H1 (cell line): Measurements from ENCODE around the gene IGLON5. TPM values are rescaled to one million over a fixed set of nuclear protein-coding genes. Genes with fewer than 3 reads are reported as not detected.

Experiments
- CTCF ChIA-PET: fragments of 300-600 bp; sonication (Branson Sonifier 250); formaldehyde crosslinking; loops from one replicate; lab custom pipeline; 2021; ENCODE audit not compliant: partially characterized antibody; lab: Charles Lee
- POLR2A ChIA-PET: fragments of 300-600 bp; sonication (Branson Sonifier 250); formaldehyde crosslinking; loops from one replicate; lab custom pipeline; 2021; ENCODE audit warnings: inconsistent platforms; ENCODE audit not compliant: partially characterized antibody; lab: Charles Lee
- DNase-seq, 2 experiments: peaks; one replicate each; pipeline versions ENCODE4 v3.0.0 to v3.0.0-alpha.2; 2010 to 2022; ENCODE audit warnings: low spot score in 2 of 2, low read depth in 1 of 2, mixed read lengths in 1 of 2
- FAIRE-seq: peaks from 2 replicates; lab custom pipeline; 2011; peaks lifted over from hg19 to GRCh38; lab: Jason Lieb, UNC
- H2AFZ ChIP-seq: 2 replicates; pipeline ENCODE4 v1.8.1; 2012; ENCODE audit warnings: low read length, inconsistent platforms
- H2AK5ac ChIP-seq: 2 replicates; pipeline ENCODE4 v1.6.1; 2013; ENCODE audit warnings: low read depth, low read length
- H2BK120ac ChIP-seq: replicated peaks from 2 replicates; pipeline ENCODE3; 2013; ENCODE audit warnings: low read depth, low read length, inconsistent platforms
- H2BK12ac ChIP-seq: 2 replicates; pipeline ENCODE4 v1.6.1; 2013; ENCODE audit warnings: low read depth, low read length
- H2BK15ac ChIP-seq: 2 replicates; pipeline ENCODE4 v1.6.1; 2013; ENCODE audit warnings: low read length
- H2BK20ac ChIP-seq: 2 replicates; pipeline ENCODE4 v1.6.1; 2013; ENCODE audit warnings: low read length
- H2BK5ac ChIP-seq: 2 replicates; pipeline ENCODE4 v1.6.1; 2013; ENCODE audit warnings: low read depth, low read length
- H3K14ac ChIP-seq: 2 replicates; pipeline ENCODE4 v1.6.1; 2013; ENCODE audit warnings: inconsistent platforms; ENCODE audit not compliant: insufficient read length
- H3K18ac ChIP-seq: 2 replicates; pipeline ENCODE4 v1.6.1; 2013; ENCODE audit warnings: low read length; ENCODE audit errors: extremely low read depth
- H3K23ac ChIP-seq: 2 replicates; pipeline ENCODE4 v1.6.1; 2013; ENCODE audit warnings: inconsistent platforms; ENCODE audit not compliant: insufficient read length
- H3K23me2 ChIP-seq: 2 replicates; pipeline ENCODE4 v1.6.1; 2013; ENCODE audit warnings: low read depth, low read length
- H3K27ac ChIP-seq: 2 replicates; pipeline ENCODE4 v1.6.1; 2011; ENCODE audit warnings: low read depth, low read length, inconsistent platforms
- H3K27me3 ChIP-seq, 4 experiments: replicated peaks in 1 of 4; 1 replicate in 1 of 4; 2 replicates in 3 of 4; pipeline versions ENCODE4 v1.6.1 to v1.8.1; 2011 to 2013; ENCODE audit warnings: low read length in 3 of 4, mild to moderate bottlenecking in 3 of 4, inconsistent platforms in 2 of 4, mixed read lengths in 2 of 4, moderate library complexity in 1 of 4; ENCODE audit not compliant: control insufficient read depth in 3 of 4, insufficient read depth in 3 of 4; ENCODE audit errors: extremely low read depth in 1 of 4
- H3K36me3 ChIP-seq, 4 experiments: 2 replicates each; pipeline versions ENCODE4 v1.6.1 to v1.8.1; 2011 to 2013; ENCODE audit warnings: mild to moderate bottlenecking in 4 of 4, low read length in 3 of 4, moderate library complexity in 2 of 4, control low read depth in 1 of 4, inconsistent platforms in 1 of 4; ENCODE audit not compliant: insufficient read depth in 4 of 4, control insufficient read depth in 2 of 4
- H3K4ac ChIP-seq: replicated peaks from 2 replicates; pipeline ENCODE3; 2013; ENCODE audit warnings: low read length, low read depth, mixed read lengths, inconsistent platforms; ENCODE audit not compliant: insufficient read length
- H3K4me1 ChIP-seq, 4 experiments: replicated peaks in 1 of 4; 1 replicate in 1 of 4; 2 replicates in 3 of 4; pipeline versions ENCODE4 v1.6.1 to v1.8.1; 2011 to 2013; ENCODE audit warnings: low read length in 3 of 4, inconsistent platforms in 2 of 4, mixed read lengths in 1 of 4; ENCODE audit not compliant: insufficient read depth in 4 of 4, control insufficient read depth in 3 of 4
- H3K4me2 ChIP-seq, 2 experiments: 2 replicates each; pipeline versions ENCODE4 v1.6.1 to v1.8.1; 2011 to 2013; ENCODE audit warnings: low read depth in 2 of 2, low read length in 2 of 2, control low read depth in 1 of 2, inconsistent platforms in 1 of 2, mild to moderate bottlenecking in 1 of 2; ENCODE audit not compliant: insufficient read depth in 1 of 2
- H3K4me3 ChIP-seq, 4 experiments: fragments of 200-600, 300-600 bp in 1 of 4; sonication (generic), shearing (Covaris generic), sonication (Bioruptor Twin) in 1 of 4; 2 replicates each; pipeline versions ENCODE4 v1.5.1 to v1.8.1; 2011 to 2016; ENCODE audit warnings: low read length in 4 of 4, low read depth in 3 of 4, control low read depth in 2 of 4, inconsistent platforms in 2 of 4, mild to moderate bottlenecking in 2 of 4, mixed read lengths in 1 of 4, moderate library complexity in 1 of 4; ENCODE audit not compliant: insufficient read depth in 2 of 4; ENCODE audit errors: extremely low read depth in 1 of 4
- H3K56ac ChIP-seq: replicated peaks from 2 replicates; pipeline ENCODE3; 2013; ENCODE audit warnings: low read depth, mild to moderate bottlenecking, mixed read lengths, low read length, inconsistent platforms; ENCODE audit not compliant: insufficient read length
- H3K79me1 ChIP-seq: 2 replicates; pipeline ENCODE4 v1.6.1; 2013; ENCODE audit warnings: low read depth, low read length, control low read depth
- H3K79me2 ChIP-seq, 2 experiments: 2 replicates each; pipeline versions ENCODE4 v1.6.1 to v1.8.1; 2012 to 2013; ENCODE audit warnings: low read length in 2 of 2, mild to moderate bottlenecking in 2 of 2, inconsistent platforms in 1 of 2; ENCODE audit not compliant: insufficient read depth in 2 of 2, control insufficient read depth in 1 of 2
- H3K9ac ChIP-seq, 4 experiments: replicated peaks in 1 of 4; 1 replicate in 1 of 4; 2 replicates in 3 of 4; pipeline versions ENCODE4 v1.6.1 to v1.8.1; 2011 to 2013; ENCODE audit warnings: low read depth in 3 of 4, low read length in 3 of 4, control low read depth in 2 of 4, mild to moderate bottlenecking in 2 of 4, moderate library complexity in 2 of 4, inconsistent platforms in 1 of 4; ENCODE audit errors: extremely low read depth in 1 of 4
- H3K9me3 ChIP-seq, 2 experiments: 2 replicates each; pipeline versions ENCODE4 v1.6.1 to v1.8.1; 2012 to 2013; ENCODE audit warnings: mild to moderate bottlenecking in 2 of 2, moderate library complexity in 2 of 2, control low read depth in 1 of 2, inconsistent platforms in 1 of 2, low read depth in 1 of 2, low read length in 1 of 2, mixed read lengths in 1 of 2; ENCODE audit not compliant: insufficient read depth in 2 of 2
- H4K20me1 ChIP-seq, 2 experiments: replicated peaks in 1 of 2; 2 replicates each; pipeline versions ENCODE3 to v1.8.1; 2011 to 2013; ENCODE audit warnings: inconsistent platforms in 2 of 2, low read length in 2 of 2, mild to moderate bottlenecking in 1 of 2; ENCODE audit not compliant: insufficient read depth in 2 of 2, control insufficient read depth in 1 of 2
- H4K5ac ChIP-seq: 2 replicates; pipeline ENCODE4 v1.6.1; 2013; ENCODE audit warnings: low read length, low read depth, mixed read lengths, inconsistent platforms; ENCODE audit not compliant: insufficient read length
- H4K8ac ChIP-seq: 2 replicates; pipeline ENCODE4 v1.8.0; 2013; ENCODE audit warnings: mild to moderate bottlenecking, moderate library complexity, low read length, inconsistent platforms; ENCODE audit not compliant: insufficient read depth; ENCODE audit errors: extremely low read depth
- H4K91ac ChIP-seq: replicated peaks from 2 replicates; pipeline ENCODE3; 2013; ENCODE audit warnings: low read length, mixed read lengths, inconsistent platforms; ENCODE audit not compliant: insufficient read length
- MAFK ChIP-seq: IDR thresholded peaks from 2 replicates; pipeline ENCODE4 v1.6.1; 2012; ENCODE audit warnings: low read depth, mild to moderate bottlenecking, improper control_type of control experiment, low read length
- NRF1 ChIP-seq: IDR thresholded peaks from 2 replicates; pipeline ENCODE4 v1.6.1; 2011; ENCODE audit warnings: mild to moderate bottlenecking, low read depth, low read length, improper control_type of control experiment
- RAD21 ChIP-seq, 2 experiments: IDR thresholded peaks in 1 of 2; conservative IDR thresholded peaks in 1 of 2; 2 replicates each; pipeline ENCODE4 v1.6.1; 2011; ENCODE audit warnings: low read depth in 2 of 2, low read length in 2 of 2, improper control_type of control experiment in 1 of 2, inconsistent platforms in 1 of 2, mild to moderate bottlenecking in 1 of 2, moderate library complexity in 1 of 2
- WGBS, 2 experiments: shearing (Covaris generic) in 1 of 2; methylation state at CpG; one replicate each; pipeline versions ENCODE4 v1.1.6 to v1.1.7; 2013 to 2015; ENCODE audit warnings: low lambda C conversion rate in 2 of 2, mixed read lengths in 2 of 2, inconsistent platforms in 1 of 2, low coverage in 1 of 2, missing lambda C conversion rate in 1 of 2; ENCODE audit not compliant: insufficient replicate concordance in 2 of 2, insufficient coverage in 1 of 2, insufficient read length in 1 of 2; ENCODE audit errors: extremely low coverage in 1 of 2, missing lambda C conversion rate in 1 of 2; 5-methylcytosine and 5-hydroxymethylcytosine counted together
- polyA plus RNA-seq, 7 experiments: library from polyadenylated mRNA; depleted of rRNA in 3 of 7; stranded (reverse) in 5 of 7; unstranded in 2 of 7; fragments of >200 nt in 5 of 7; fragments of 200-250 nt in 2 of 7; gene quantifications; 1 replicate in 5 of 7; 2 replicates in 1 of 7; 4 replicates in 1 of 7; pipeline versions ENCODE4 v1.2.1 to v1.2.3, GENCODE V29; 2011 to 2013; ENCODE audit warnings: missing spikeins in 2 of 7, mixed read lengths in 2 of 7
- total RNA-seq: library from RNA; stranded (reverse); fragmentation: NEBNext Ultra II Directional; extraction: Animal tissue kit (Norgen Biotek cat#: 25700); gene quantifications from 2 replicates; pipeline ENCODE4 v1.2.1, GENCODE V29; 2021
- TF ChIP-seq, protein P1 (sequence below): IDR thresholded peaks from 2 replicates; pipeline ENCODE4 v1.6.1; 2011; ENCODE audit warnings: low read length, improper control_type of control experiment

Gene IGLON5
- total and polyA plus RNA-seq, 2 of the 8 experiments (the other 6 are each of a cell fraction or from before 2014, with no cell fraction given): 31.8 to 34.6 TPM

DNA sequence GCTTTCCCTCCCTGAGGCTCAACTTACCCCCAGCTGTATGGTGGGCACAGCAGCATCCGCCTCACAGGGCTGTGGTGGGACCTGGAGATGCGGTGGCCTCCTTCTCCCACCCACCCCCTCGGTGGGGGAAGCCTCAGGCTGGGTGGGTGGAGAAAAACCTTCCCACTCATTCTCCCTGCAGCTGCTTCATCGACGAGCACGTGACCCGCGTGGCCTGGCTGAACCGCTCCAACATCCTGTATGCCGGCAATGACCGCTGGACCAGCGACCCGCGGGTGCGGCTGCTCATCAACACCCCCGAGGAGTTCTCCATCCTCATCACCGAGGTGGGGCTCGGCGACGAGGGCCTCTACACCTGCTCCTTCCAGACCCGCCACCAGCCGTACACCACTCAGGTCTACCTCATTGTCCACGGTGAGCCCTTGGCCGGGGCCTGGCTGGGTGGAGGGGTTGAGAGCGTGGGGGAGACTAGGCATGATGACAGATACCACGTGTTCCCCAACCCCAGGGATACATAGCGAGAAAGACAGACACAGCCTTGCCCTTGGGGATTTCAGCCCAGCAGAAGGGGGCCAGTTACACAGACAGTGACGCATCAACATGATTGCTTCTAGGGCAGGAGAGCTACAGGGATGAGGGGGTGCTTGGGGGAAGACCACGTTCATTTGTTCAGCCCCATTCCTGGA, 12.2 kb downstream of the IGLON5 start:
- no peak overlapping the region for H2BK15ac ChIP-seq
- H2AFZ ChIP-seq: no peak overlapping the region
- no peak overlapping the region for H3K4me3 ChIP-seq
- H3K27ac ChIP-seq: no peak overlapping the region
- H4K91ac ChIP-seq: no peak overlapping the region
- FAIRE-seq (no peak), DNase-seq (no peak)
- H2BK120ac ChIP-seq: no peak overlapping the region
- no peak overlapping the region for H2AK5ac ChIP-seq
- peaks cover 0 to 12% (median 7%) of the 10 kb centered on the region in 4 experiments; a peak in 5 of 7 replicates for H3K4me1 ChIP-seq
- no peak overlapping the region for H3K14ac ChIP-seq
- TF ChIP-seq RAD21 (IDR thresholded peaks at IDR 0.05 in 1 of 2, conservative IDR thresholded peaks at IDR 0.05 in 1 of 2; ENCODE audit: low read depth in 2 of 2, low read length in 2 of 2): no peak
- TF ChIP-seq NRF1: no peak
- no peak for TF ChIP-seq MAFK
- TF ChIP-seq, protein P1, sequence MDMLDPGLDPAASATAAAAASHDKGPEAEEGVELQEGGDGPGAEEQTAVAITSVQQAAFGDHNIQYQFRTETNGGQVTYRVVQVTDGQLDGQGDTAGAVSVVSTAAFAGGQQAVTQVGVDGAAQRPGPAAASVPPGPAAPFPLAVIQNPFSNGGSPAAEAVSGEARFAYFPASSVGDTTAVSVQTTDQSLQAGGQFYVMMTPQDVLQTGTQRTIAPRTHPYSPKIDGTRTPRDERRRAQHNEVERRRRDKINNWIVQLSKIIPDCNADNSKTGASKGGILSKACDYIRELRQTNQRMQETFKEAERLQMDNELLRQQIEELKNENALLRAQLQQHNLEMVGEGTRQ: no peak
- no peak overlapping the region for H3K4me2 ChIP-seq
- H2BK20ac ChIP-seq: no peak overlapping the region
- WGBS, 2 experiments: 94% methylated on average over 23 of the region's 29 CpGs; no CpG with 5 or more reads in 1 of the 2 experiments
- H2BK12ac ChIP-seq: no peak overlapping the region
- H3K79me2 ChIP-seq: no peaks in the 10 kb centered on the region
- H4K20me1 ChIP-seq: peaks cover 4 to 23% of the 10 kb centered on the region in 2 experiments
- no peaks in the 10 kb centered on the region for H3K9me3 ChIP-seq
- H3K18ac ChIP-seq: no peak overlapping the region
- POLR2A ChIA-PET: interaction anchor here (1.2 to 1.3 kb wide), 2 partner anchors 9 to 18 kb away, joined by 3 read pairs; no protein-coding TSS in a partner anchor
- no peak overlapping the region for H3K4ac ChIP-seq
- H2BK5ac ChIP-seq: no peak overlapping the region
- H3K56ac ChIP-seq: no peak overlapping the region
- H4K8ac ChIP-seq: no peak overlapping the region; the same call in 1 of the 2 replicates
- peaks cover 0 to 7% (median 0%) of the 10 kb centered on the region in 4 experiments; a peak in 1 of 8 replicates for H3K36me3 ChIP-seq
- H3K27me3 ChIP-seq: peaks cover 0 to 6% (median 5%) of the 10 kb centered on the region in 4 experiments; a peak in 4 of 7 replicates
- no peak overlapping the region for H3K23ac ChIP-seq
- no peak overlapping the region for H3K9ac ChIP-seq
- peaks cover 11% of the 10 kb centered on the region; the same call in 1 of the 2 replicates for H3K23me2 ChIP-seq
- CTCF ChIA-PET: interaction anchor here (0.9 to 2.1 kb wide), 6 partner anchors 9 to 165 kb away, joined by 3 to 7 read pairs (median 4); partner anchors contain the start of gene VSIG10L
- H3K79me1 ChIP-seq: peaks cover 14% of the 10 kb centered on the region
- H4K5ac ChIP-seq: no peak overlapping the region
